Measurements from ENCODE around the gene SLIT3.

The SLIT3 gene

DNA sequence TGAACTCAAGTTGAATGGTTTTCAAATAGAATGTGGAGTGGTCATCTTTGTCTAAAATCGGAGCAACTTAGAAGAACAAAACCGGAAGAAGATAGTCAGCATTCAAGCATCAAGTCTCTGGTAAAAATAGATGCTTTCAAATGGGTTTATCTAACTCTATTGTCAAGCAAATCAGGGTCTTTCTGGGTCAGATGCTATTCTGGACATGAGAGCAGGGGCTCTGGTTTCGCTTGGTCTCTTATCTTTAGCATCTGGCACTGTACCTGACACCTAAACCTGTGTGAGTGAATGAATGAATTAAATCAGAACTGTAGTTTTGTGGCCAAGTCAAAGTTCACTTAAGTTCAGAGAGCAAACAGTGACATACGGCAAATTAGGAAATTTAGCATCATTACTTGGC, 173.5 kb downstream of the SLIT3 start:
- TF ChIP-seq GATA2 (IDR thresholded peaks at IDR 0.05; ENCODE audit: low read depth, low read length), result no peak
- TF ChIP-seq GATA3 (IDR thresholded peaks at IDR 0.05; ENCODE audit: low read depth, low read length), result no peak

DNA sequence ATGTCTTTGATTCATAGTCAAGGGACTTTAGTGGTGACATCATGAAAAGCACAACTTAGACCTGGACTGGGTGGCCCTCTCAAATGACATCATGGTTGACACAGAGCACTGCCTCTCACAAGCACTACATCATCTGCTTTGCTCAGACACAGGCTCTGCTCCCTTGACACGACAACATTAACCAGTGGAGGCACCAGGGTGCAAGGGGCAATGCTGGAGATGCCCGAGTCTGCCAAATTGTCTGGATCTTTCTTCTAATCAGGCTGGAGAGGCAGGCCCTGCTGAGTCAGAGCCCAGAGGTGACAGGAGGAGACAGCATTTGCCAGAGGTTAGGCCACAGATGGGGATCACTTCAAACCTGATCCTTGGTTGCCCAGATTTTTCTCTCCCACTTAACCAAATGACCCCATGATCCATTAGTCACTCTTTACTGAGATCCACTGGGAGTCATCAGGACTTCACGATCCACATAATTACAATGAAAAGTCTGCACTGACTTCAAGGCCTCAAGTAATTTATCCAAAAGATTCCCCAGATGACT, 174.4 kb downstream of the SLIT3 start:
- TF ChIP-seq GATA2 (IDR thresholded peaks at IDR 0.05; ENCODE audit: low read depth, low read length), result no peak
- no peak for TF ChIP-seq GATA3 (IDR thresholded peaks at IDR 0.05; ENCODE audit: low read depth, low read length)

DNA sequence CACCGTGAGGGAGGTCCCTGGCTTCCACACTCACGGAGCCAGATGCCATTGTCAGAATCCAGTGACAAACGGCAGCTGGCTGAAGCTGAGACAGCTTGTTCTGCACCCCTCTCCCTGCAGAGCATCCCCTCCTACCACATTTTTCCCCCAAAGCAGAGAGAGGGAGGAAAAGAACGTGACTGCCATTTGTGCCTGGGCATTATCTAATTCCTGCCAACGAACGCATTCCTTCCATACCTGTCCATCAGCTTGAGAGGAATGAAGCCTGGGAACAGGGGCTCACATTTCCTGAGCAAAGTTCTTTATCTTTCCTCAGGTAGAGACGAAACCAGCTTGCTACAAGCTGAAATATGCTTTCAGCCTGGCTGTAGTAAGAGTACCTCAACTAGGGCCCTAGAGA, 175.4 kb downstream of the SLIT3 start:
- TF ChIP-seq GATA2 (IDR thresholded peaks at IDR 0.05; ENCODE audit: low read depth, low read length), result no peak
- no peak for TF ChIP-seq GATA3 (IDR thresholded peaks at IDR 0.05; ENCODE audit: low read depth, low read length)

DNA sequence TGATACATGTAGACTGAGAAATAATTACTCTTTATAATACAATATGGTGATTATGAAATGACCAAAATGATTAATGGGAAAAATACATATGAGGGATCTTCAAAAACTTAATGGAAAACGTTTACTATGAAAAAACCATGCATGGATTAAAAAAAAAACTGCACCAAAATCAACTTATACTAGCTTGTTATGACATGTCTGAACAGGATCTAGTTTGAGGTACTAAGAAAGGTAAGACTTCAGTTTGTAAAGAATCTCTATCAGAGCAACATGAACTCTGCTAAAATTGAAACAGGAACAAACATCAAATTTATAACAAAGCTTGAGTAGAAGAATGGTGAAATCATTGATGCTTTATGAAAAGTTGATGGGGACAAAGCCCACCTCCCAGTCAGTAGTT, 178.0 kb downstream of the SLIT3 start:
- no peak for TF ChIP-seq GATA2 (IDR thresholded peaks at IDR 0.05; ENCODE audit: low read depth, low read length)
- no peak for TF ChIP-seq GATA3 (IDR thresholded peaks at IDR 0.05; ENCODE audit: low read depth, low read length)

DNA sequence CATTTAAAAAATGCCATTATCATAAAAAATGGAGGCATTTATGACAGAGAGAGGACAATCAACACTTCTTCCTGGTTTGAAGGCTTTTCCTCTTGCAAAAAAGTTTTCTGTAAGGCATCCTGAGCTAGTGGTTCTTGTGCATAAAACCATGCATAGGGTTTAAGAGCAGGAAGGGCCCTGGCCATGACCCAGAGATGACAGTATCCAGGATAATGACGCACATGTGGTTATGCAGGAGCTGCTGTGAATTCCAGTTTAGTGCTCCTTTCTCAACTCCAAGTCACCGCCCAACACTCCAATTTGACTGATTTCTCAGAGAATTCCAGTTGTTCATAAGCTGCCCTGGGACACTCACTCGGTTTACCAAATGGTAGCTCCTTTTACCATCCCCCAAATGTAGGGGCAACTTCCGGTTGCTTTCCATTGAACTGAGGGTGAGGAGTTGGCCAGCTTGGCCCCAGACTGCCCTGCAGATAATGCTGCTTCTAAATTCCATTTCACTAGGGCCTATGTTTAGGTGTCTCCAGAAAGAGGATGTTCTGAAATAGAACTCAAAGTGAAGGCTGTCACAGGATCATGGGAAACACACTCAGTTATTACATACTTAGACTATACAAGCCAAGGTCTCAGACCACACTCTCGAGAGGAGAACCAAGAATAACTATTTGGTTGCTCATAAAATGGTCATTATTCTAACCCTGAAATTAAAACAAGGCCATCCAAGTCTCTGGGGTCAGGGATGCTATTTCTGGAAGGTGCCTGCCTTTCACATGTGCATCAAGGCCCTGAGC, 179.1 kb downstream of the SLIT3 start:
- no peak for TF ChIP-seq GATA2 (IDR thresholded peaks at IDR 0.05; ENCODE audit: low read depth, low read length)
- no peak for TF ChIP-seq GATA3 (IDR thresholded peaks at IDR 0.05; ENCODE audit: low read depth, low read length)

DNA sequence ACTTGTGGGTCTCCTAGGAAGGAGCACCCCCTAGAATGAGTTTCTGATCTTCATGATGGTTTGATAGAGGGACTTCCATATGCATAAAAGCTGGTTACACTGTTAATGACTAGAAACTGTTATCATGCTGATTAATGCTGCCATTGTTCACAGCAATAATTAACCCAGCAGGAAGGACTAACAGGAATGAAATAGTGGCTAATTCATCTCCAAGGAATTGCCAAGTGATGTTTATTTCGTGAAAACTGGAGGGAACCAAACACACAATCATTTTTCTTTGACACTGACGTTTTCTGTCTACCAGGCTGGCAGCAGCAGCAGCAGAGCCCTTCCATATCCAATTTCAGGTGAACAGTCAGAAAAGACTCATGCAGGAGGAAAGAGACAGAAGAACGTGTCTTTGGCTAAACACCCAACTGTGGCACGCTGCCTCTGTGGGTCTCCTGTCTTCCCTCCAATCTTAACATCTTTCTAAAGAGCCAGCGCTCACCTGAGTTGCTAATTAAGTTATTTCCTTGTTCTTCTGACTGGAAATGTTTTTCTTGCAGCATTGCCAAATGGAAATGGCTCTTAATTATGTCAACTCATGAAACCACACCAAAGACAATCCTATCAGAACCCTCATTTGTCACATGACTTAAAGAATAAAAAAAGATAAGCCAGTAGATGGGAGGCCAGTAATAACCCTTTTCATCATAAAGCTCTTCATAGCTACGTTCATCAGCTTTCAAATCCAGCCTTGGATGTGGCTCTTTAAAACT, 181.5 kb downstream of the SLIT3 start:
- TF ChIP-seq GATA2 (IDR thresholded peaks at IDR 0.05; ENCODE audit: low read depth, low read length), result no peak
- TF ChIP-seq GATA3 (IDR thresholded peaks at IDR 0.05; ENCODE audit: low read depth, low read length), result no peak

DNA sequence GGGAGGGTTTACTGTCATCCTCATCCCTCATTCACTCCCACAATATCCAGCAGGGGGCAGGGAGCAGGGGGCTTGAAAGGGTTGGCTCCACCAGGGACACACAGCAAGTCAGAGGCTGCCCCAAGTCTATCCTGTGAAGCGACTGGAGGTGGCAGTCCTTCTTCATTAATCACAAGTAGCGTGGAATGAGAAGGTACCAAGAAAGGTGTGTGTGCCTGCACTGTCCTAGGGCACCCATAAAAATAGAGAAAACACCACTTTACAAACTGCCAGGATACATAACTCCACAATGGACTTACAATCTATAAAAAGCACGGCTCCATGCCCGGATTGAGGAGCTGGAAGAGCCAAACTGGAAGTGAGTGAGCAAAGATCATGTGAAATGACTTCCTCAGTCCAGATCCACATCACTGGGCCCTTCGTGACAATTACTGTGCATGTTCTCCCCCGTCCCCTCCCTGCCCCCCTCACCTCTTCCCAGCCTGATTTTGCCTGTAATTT, 183.9 kb downstream of the SLIT3 start:
- TF ChIP-seq GATA2 (IDR thresholded peaks at IDR 0.05; ENCODE audit: low read depth, low read length) (no peak), GATA3 (IDR thresholded peaks at IDR 0.05; ENCODE audit: low read depth, low read length) (no peak)

DNA sequence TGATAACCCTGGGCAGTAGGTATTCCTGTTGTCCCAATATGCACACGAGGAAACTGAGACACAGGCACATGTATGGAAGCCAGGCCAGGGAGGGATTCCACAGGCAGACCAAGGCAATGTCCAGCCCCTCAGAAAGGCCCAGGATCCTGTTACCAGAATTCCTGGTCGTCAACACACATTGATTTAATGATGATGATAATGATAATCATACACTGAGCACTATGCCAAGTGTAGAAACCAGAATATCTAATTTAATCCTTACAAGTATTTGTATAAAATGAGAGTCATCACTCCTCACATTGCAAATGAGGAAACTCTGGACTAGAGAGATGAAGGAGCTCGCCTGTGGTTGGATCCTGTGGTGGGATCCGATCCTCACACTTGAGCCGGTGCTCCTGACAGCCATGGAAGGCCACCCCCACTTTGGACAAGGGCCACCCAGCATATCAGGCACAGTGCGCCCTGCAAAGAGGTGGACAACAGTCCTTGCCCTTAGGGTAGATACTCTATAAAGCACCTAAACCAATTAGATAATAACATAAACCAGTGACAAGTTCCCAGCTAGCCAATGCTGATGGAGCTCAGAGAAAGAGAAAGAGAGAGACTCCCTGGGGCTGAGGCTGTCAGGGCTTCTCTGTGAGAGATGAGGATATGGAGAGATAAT, 185.3 kb downstream of the SLIT3 start:
- TF ChIP-seq GATA2 (IDR thresholded peaks at IDR 0.05; ENCODE audit: low read depth, low read length) (no peak), GATA3 (IDR thresholded peaks at IDR 0.05; ENCODE audit: low read depth, low read length) (no peak)

DNA sequence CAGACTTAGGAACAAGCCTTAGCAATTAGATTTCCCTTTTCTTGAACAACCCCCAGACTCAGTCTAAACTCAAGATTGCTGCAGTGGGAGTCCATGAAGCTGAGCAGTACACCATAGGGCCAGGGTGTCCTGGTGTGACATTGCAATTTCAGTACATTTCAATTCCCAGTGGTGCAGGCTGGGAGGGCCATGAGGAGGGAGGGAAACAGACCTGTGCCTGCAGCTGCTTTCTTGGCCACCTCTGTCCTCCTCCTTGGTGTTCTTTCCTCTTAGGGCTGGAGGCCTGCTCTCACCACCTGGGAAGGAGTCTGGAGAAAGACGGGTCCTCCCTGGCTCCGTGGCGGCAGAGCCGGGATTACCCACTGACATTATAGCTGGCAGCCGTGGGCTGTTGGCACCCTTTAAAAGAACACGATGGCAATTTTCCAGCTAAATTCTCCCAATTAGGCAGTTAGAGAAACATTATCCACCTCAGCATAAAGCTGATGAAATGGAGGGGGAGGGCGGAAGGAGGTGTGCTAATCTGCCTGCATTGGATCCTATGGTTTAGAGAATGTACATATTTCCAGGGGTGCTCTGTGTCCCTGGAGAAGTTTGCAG, 186.4 kb downstream of the SLIT3 start:
- no peak for TF ChIP-seq GATA2 (IDR thresholded peaks at IDR 0.05; ENCODE audit: low read depth, low read length)
- TF ChIP-seq GATA3 (IDR thresholded peaks at IDR 0.05; ENCODE audit: low read depth, low read length), result no peak

DNA sequence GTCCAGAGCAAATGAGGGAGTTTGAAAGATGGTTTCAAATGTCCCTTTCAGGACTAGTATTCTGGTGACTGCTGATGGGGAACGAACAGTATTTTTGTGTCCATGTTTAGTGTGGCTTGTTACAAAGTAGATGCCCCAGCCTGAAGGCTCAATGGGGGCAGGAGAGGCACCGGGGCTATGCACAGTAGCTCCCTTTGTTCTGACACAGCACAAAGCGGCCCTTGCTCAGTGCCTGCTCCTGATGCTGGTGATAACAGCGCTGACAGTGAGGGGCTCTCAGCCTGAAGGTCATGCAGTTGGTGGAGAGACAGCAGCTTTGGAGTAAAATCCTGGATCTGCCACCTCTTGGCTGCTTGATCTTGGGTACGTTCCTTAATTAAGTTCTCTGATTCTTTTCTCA, 188.9 kb downstream of the SLIT3 start:
- TF ChIP-seq GATA3 (IDR thresholded peaks at IDR 0.05; ENCODE audit: low read depth, low read length) (peak; percentile 21; the same call in 1 of the 2 replicates), GATA2 (IDR thresholded peaks at IDR 0.05; ENCODE audit: low read depth, low read length) (no peak)

DNA sequence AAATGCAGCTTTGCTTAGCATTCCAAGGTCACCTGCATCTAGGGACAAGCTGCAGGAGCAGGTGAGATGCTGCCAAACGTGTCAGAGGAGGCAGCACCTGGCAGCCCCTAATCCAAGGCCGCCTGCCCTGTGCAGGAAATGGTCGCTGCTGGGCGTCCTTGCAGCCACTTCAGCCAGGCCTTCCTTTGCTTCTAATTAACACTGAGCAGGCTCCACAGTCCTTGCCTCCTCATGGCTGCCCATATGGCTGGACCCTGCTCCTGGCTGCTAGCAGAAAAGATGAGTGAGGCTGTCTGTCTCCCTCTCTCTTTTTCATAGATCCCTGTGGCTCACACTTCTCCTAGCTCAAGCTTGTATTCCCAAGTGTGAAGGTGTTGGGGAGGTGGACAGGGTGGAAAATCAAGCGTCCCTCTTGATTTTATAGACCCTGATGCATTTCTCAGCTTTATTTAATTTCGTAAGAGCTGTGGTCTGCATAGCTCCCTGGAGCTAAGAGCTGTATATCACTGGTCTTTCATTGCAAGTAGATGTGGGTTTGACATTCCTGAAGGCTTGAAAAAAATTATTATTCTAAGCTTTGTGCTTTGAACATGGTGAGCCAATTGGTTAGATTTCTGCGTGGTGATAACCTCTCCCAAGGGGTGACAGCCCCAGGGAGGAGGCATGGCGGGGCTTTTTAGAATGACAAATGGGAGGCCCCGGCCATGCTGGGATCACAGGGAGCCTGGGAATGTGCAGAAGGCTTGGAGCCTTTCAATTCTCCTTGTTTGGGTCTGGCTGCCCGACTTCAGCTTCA, 193.8 kb downstream of the SLIT3 start:
- TF ChIP-seq GATA3 (IDR thresholded peaks at IDR 0.05; ENCODE audit: low read depth, low read length), result no peak
- TF ChIP-seq GATA2 (IDR thresholded peaks at IDR 0.05; ENCODE audit: low read depth, low read length), result no peak

DNA sequence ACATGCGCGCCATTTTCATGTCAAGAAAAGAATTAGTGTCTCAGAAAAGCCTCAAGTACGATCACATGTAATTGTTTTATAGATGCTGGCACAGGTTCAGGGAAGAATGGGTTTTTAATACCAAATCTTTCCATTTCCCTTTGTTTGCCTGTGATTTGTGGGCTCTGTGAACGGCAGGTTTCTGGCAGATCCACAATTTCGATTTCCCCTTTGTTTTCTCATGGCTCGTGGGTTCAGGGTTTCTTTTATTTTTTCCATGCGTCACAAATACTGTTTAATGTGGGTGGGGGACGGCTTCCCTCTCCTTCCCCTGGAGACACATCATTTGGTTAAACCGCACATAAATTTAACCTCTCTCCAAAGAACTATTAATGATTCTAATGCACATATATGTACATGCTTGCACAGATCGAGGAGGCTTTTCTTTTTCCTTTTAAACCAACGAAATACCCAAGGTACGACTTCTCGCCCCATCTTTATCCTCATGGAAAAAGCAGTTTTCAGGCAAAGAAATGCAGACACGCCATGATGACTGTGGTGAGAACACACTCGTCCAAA, 195.9 kb downstream of the SLIT3 start:
- TF ChIP-seq GATA2 (IDR thresholded peaks at IDR 0.05; ENCODE audit: low read depth, low read length), result no peak
- no peak for TF ChIP-seq GATA3 (IDR thresholded peaks at IDR 0.05; ENCODE audit: low read depth, low read length)

Data from SH-SY5Y (cell line).